ENCODE data around the gene LRRC72.
"Not testable (repeated sequence)": the region's sequence is repeated elsewhere in the genome, so short reads cannot be mapped to it uniquely, and the experiment has no call there.

LRRC72 gene

DNA sequence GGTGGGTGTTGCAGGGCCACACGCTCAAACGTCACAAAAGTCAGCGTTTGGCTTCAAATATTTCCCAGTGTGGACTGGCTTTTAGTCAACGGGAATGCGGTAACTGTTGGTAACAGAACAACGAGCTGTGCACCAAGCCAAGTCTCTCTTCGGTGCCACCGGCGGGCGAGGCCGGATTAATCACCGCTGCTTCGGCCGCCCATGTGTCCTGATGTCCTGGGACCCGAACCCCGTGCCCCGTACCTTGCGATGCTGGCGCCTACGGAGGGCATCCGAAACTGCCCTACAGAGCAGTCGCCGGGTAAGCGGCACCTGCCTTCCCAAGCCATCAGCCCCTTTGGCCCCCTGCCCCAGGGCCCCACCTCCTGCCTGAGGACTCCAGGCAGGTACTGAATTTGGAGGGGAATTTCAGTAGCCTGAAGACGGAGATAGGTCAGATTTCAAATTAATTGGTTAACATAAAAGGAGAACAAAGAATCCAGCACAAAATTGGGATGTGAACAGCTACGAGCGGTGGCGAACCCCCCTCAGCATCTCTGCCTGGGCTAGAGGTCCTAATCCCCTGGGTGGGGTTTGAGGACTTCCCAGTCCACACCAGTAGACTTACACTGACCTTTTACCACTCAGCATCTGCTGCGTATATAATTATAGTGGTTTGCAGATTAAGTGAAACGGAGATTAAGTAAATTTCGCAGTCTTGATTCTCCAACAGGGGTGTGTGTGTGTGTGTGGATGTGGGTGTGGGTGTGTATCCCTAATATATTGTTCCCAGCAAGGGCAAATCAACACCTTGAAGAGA, at the start of gene LRRC72:
LRRC72 (plus strand) TSS at position 84 of the 799 bp plus-strand sequence; CDS start at position 212, 128 bp downstream.
- peak; percentile 54 for DNase-seq

GRCh38 chr7:16479161-16479560, 47.5 kb upstream of the LRRC72 start:
- no peak for DNase-seq

GRCh38 chr7:16479591-16479990, 47.0 kb upstream of the LRRC72 start:
- no peak for DNase-seq

DNA sequence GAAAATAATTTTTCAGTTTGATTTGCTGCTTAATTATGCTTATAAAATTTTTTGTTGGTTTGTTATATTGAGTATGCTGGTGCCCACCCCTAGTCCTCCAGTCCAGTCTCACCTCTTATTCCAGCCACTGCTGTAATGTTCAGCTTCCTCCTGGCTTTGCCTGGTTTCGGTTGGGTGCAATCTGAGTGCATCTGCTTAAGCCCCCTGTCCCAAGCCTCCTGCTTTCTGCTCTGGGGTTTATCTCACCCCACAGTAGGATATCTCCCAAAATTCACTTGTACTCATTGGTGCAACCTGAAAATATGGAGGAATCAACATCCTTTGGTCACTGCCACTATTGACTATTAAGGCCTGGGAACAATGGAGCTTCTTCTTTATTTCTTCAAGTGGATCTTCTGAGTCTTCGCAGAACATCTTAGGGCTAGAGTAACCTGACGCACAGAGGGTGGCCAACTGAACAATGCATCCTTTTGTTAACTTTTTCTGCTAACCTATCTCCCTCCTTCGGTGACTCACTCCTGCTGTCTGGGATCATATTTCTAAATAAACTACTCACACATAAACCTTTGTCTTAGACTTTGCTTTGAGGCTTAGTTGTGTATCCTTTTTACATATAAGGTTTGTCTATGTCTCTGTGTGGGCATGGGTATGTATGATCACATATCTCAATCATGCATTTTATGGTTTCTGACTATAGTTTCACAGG, 42.0 kb upstream of the LRRC72 start:
- DNase-seq = peak; percentile 42

- no peak for DNase-seq
Measured at GRCh38 chr7:16491148-16491547, 35.5 kb upstream of the LRRC72 start.

- no peak for DNase-seq
Measured at GRCh38 chr7:16492513-16493062, 34.0 kb upstream of the LRRC72 start.

DNA sequence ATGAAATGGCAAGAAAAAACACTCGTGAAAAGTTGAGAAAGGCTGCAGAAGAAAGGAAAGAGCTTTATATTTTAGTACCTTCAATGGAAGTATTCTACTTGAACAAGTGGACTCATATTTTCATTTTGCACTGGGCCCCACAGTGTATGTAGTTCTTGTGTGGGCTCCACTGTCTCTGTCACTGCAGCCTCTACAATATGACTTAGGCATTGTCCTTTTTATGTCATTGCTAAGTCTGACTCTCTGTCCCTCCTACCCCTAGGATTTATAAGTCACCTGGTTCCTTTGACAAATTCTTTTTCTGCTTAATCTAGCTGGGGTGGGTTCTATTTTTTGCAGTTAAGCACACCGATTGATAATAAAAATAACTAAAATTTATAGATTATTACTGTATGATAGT, 33.4 kb upstream of the LRRC72 start:
- no peak for DNase-seq

DNA sequence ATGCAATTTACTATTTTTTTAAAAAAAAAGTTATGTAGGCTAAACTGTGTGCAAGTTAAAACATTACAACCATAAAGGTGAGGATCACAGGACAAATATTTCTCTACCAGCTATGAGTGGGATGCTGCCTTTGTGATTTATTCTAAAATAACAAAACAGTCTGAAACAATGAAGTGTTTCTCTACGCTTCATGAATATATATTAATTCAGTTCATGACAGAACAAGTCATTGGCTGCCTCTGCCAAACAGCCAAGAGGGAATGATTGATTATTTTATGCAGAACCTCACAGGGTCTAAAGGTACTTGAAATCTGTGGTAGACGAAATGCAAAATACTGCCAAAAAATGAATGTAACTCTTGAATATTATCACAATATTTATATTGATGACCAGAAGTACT, 32.1 kb upstream of the LRRC72 start:
- no peak for DNase-seq

GRCh38 chr7:16494955-16495719, 31.5 kb upstream of the LRRC72 start:
- no peak for DNase-seq

- no peak for DNase-seq
Measured at GRCh38 chr7:16498122-16498521, 28.5 kb upstream of the LRRC72 start.

- DNase-seq = no peak
Measured at GRCh38 chr7:16502303-16502702, 24.3 kb upstream of the LRRC72 start.

- no peak for DNase-seq
Measured at GRCh38 chr7:16504019-16504418, 22.6 kb upstream of the LRRC72 start.

DNA sequence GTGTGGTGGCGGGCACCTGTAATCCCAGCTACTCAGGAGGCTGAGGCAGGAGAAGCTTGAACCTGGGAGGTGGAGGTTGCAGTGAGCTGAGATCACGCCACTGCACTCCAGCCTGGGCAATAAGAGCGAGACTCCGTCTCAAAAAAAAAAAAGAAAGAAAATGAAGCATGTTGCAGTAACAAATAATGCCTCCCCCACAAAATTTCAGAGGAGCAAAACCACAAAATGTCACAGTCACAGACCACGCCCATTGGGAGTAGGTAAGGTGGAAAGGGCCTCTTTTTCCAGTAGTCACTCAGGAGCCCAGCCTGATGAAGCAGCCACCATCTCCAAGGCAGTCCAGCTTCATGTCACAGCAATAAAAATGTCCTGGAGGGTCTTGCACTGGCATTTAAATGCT, 20.2 kb upstream of the LRRC72 start:
- DNase-seq = not testable (repeated sequence)

DNA sequence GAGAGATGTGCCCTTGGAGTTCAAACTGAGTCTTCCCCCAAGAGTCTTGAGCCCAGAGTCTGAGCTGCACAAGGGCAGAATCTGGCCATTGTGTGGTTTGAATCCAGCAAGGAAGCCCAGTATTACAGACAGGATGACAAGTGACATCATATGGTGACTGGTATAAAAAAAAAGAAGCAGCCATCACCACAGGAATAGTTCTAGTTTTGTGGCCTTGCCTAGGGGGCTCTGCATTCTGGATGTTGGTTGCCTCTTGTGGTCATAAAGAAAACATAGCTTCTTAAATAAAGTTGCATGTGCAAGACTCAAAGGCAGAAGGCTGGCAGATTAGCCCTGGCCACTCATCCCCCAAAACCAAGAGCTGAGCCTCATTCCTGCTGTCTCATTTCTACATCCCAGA, 16.8 kb upstream of the LRRC72 start:
- no peak for DNase-seq

DNA sequence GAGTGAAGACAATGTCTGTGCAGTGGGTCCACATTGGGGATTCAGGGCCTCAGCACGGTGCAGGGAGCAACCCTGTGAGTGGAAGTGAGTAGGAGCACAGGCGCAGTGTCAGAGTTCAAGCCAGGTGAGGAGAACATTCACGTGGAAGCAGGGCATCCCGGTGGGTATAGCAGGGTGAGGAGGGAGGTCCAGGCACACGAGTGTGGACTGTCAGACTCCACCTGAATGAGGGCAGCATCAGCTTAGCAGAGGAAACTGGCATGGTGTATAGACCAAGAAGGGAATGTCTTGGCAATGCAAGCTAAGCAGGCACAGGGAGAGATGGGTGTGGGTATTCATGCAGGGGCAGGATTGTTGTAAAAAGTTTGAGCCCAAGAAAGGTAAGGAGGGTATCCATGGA, 15.3 kb upstream of the LRRC72 start:
- no peak for DNase-seq

GRCh38 chr7:16512097-16512496, 14.5 kb upstream of the LRRC72 start:
- no peak for DNase-seq

- no peak for DNase-seq
Measured at GRCh38 chr7:16514271-16514670, 12.4 kb upstream of the LRRC72 start.

- no peak for DNase-seq
Measured at GRCh38 chr7:16514729-16515128, 11.9 kb upstream of the LRRC72 start.

DNA sequence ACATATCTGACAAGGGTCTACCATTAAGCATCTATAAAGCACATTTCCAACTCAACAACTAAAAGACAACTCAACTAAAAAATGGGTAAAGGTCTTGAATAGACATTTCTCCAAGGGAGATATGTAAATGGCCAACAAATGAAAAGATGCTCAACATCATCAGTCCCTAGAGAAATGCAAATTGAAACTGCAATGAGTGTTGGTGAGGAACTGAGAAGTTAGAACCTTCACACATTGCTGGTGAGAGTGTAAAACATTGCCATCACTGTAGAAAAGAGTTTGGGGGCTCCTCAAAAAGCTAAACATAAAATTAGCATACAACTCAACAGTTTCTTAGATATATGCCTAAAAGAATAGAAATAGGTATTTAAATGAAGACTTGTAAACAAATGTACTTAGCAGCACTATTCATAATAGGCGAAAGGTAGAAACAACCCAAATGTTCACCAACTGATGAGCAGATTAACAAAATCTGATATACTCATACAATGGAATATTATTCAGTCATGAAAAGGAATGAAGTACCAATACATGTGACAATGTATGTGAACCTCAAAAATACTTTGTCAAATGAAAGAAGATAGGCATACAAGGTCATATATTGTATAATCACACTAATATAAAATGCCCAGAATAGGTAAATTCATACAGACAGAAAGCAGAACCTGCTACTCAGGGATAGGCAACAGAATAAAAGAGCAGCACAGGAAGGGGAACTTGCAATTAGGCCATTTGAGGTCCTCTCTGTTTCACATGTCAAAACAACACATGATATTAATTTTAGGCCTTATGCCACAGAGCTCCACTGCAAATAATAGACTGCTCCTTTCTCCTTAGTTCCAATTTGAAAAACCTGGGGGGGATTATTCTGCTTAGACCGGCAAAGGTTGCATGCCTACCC, 10.6 kb upstream of the LRRC72 start:
- DNase-seq = no peak

DNA sequence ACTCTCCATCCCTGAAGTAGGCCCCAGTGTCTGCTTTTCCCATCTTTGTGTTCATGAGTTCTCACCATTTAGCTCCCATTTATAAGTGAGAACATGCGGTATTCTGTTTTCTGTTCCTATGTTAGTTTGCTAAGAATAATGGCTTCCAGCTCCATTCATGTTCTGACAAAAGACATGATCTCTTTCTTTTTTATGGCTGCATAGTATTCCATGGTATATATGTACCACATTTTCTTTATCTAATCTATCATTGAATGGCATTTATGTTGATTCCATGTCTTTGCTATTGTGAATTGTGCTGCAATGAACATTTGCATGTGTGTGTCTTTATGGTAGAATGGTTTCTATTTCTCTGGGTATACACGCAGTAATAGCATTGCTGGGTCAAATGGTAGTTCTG, 6.6 kb upstream of the LRRC72 start:
- not testable (repeated sequence) for DNase-seq

GRCh38 chr7:16524332-16524731, 2.3 kb upstream of the LRRC72 start:
- DNase-seq = no peak

DNA sequence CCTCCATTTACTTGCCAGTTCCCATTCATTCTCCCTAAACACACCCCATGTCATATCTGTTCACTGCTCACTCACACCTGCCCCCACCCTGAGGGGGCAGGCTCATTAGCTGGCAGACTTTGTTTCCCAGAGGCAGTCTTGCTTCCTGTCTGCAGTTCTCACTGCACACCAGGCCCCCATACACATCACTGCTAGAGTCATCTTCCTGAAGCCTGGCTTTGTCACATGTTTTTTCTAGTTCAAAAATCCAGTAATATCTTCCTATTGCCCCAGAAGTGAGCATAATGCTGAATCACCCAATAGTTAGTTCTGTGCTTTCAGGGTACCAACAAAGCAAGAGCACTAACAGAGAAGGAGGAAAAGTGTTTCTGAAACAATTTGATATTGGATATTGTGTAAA, 1.9 kb downstream of the LRRC72 start:
- no peak for DNase-seq
